GM18520 (cell line): ENCODE results near the gene MAP3K10.

Experiments used
- ATAC-seq: cut with Tn5 transposase; IDR thresholded peaks from one replicate; pipeline ENCODE4 v1.9.1; 2021; ENCODE audit not compliant: unreplicated experiment

MAP3K10 gene

DNA sequence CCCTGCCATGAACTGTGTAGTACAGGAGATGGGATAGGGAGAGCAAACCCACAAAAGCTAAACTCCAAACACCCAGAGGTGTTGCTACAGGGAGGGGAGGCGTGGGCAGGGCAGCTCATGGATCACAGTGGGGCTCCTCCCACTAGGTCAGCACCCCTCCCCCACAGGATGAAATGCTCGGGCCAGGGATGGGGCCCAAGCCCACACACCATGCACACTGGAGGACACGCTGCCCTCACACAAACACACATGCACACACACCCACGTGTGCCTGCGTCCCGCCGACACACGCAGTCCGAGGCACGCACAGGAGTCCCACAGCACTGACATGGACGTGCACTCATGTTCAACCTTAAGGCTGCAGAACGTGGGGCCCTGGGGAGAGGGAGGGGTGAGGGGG is 41.3 kb downstream of the MAP3K10 start:
- no peak for ATAC-seq

DNA sequence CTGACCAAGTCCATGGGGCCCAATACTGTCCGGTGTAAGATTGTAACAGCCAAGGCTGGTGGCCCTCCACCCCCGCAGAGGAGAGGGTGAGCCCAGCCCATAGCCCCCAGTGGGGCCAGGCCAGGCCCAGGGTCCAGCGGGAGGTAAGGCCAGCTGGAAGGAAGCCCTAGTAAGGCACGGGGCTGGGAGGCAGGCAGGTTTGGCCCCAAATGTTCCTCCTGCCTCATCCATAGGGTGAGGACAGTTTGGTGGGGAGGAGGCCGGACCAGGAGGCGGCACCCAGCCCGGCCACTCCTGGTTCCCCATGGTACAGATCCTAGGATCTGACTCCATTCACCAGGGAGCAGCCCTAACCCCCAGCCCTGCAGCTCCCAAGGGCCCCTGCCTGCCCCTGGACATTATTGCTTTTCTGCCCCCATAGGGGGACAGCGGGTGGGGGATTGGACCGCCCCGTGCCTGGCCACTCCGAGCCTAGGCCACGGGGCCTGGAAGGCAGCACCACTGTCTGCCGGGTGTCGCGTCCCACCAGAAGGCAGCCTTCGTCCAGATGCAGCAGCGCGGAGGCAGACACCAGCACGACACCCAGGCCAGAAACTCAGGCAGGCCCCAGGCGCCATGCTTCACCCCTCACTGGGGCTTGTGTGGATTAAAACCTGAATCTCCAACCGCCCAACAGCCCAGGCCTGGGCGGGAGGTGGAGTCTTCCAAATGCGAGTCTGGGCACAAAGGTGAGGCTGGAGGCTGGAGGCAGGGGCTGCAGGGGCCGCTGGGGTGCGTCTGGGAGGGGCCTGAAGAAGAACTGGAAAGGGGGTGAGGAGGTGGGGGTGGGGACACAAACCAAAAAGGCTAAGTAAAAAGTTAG is 42.0 kb downstream of the MAP3K10 start:
- no peak for ATAC-seq

DNA sequence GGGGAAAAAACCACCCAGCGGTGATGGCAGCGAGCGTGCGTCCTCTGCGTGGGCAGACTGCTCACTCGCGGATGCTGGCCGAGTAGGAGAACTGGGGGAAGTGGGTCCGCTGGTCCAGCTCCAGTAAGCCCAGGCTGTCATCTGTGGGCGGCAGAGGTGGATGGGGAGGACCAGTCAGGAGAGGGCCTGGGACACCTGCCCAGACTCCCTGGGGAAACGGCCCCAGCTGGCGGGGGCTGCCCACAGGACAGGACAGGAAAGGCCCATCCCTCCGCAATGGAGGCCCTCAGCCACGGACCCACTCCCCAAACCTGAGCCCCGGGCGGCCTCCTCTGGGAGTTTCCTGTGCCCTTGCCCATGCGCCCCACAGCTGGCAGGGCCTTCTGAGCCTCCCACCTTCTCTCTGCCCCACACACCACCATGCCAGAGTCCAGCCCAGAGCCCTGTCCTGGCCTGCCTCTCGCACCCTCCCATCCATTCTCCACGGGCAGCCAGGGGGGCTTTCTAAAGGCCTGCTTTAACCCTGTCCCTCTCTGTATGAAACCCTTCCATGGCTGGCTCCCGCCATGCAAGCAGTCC is 42.7 kb downstream of the MAP3K10 start:
- ATAC-seq: no peak

DNA sequence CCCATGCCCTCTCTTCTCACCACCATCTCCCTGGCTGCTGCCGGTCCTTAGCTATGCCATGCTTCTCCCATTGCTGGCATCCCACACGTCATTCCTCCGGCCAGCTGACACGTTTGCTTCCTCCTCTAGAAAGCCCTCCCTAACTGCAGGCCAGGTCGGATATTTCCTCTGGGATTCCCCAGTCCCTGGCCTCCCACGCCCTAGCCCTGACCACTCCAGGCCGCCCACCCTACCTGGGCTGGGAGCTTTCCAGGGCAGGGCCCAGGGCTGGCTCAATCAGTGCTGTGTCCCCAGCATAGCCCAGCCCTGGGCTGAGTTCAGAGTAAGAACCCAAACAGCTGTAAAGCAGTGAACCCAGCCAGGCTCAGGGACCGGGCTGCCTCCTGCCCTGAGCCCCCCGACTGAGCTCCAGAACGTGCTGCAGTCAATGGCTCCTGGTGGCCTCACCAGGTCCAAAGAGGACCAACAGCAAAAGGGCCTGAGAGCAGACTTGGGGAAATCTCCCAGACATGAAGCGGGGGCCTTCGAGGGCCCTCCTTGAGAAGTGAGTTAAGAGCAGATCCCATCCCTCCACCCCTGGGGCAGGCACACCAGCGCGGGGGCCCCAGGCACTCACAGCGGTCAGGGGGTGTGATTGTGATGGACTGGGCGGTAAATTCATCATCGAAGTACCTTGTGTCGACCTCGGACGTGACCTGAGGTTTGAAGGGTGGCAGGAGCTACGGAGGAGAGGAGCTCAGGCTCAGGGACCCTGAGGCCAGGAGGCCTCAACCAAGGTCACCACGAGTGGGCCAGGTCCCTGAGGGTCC is 43.4 kb downstream of the MAP3K10 start:
- ATAC-seq: no peak

DNA sequence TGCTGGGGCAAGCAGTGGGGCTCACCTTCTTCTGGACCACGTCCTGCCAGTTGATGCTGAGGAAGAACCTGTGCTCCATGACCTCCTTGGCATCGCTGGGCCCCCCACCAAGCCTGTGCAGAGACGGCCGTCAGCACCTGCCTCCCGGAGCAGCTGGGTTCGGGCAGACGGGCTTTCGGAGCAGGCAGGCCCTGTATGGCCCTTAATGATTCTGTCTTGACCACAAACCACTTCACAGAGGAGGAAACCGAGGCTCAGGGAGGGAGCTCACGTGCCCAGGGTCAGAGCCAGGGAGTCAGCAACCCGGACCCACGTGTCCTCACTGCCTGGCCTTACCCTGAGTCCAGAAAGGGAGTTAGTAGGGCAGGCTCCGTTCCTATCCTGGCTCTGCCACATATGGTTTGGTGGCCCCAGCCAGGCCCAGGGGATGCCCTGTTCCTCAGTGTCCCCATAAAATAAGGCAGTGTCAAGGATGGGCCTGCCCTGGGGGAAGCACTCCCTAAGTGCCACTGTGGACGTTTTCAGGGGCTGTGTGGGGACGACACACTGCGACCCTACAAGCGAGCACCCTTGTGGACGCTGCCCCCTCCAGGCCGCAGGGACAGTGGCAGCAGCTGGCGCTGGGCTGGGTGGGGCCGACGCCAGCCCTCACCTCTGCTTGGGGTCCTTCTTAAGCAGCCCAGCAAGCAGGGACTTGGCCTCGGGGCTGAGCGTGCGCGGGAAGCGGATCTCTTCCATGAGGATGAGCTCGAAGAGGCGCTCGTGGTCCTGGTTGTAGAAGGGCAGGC is 44.2 kb downstream of the MAP3K10 start:
- ATAC-seq: no peak

- no peak for ATAC-seq
These were observed 44.8 kb downstream of the MAP3K10 start for GRCh38 chr19:40236026-40236355.

- ATAC-seq: no peak
These were observed 45.1 kb downstream of the MAP3K10 start for GRCh38 chr19:40236366-40236765.

- no peak for ATAC-seq
These were observed 46.6 kb downstream of the MAP3K10 start for GRCh38 chr19:40237791-40238190.

DNA sequence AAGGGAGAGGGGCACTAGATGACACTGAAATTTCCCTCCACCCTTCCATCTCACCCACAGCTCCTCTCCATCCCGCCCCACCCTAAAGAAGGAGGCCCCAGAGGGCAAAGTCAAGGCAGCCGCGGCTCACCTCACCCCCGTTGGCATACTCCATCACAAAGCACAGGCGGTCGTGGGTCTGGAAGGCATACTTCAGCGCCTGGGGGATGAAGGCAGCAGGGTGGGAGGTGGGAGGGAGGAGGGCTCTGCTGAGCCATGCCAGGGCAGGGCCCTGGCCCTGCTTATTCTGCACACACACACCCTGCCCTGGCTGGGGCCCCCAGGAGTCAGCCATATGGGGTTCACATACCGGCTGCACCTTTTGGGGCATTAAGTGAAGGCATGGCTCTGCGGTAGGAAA is 47.5 kb downstream of the MAP3K10 start:
- ATAC-seq: no peak

DNA sequence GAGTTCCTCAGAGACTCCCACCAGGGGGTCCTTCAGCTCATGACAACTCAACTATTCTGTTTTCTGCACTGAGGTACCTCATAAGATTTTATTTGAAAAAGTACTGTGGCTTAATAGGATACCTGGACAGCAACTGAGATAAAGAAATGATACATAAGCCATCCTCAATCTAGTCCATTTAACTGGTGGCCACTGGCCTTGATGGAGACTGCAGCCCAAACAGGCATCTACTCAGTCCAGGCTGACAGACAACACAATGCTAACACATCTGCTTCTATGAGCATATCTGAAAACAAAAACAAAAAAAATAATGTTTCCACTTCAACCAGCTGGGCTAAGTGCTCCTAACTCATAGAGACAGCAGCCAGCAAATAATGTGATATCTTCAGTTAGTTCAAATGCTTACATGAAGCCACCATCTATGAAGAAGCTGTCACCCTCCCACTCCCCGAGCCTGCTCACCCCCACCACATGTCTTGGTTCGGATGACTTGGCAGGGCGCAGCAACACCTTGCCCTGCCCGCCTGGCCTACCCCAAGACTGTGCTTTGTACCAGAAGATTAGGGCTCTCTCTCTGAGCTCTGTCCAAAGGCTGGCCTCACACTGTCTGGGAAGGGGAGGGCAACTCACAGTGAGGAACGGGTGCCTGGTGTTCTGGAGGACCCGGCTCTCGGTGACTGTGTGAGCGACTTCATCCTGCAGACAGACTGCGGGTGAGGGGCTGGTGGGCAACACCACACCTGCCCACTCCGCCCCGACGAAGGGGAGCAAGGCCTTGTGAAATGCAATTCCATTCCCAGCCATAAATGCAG is 48.4 kb downstream of the MAP3K10 start:
- ATAC-seq: no peak

DNA sequence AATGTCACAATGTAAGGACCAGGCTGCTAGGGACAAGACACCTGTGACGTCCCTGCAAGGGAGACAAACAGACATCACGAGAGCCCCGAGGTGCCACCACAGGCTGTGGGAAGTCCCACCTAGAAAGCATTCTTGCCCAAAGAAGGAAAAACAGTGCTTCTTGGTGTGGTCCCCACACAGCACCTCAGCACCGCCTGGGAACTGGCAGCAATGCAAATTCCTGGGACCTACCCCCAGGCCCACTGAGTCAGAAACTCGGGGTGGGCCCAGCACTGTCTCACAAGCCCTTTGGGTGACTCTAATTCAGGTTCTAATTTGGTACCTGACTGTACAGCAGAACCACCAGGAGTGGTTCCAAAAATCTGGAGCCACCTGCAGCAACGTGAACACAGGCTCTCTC is 49.1 kb downstream of the MAP3K10 start:
- ATAC-seq: no peak

GRCh38 chr19:40241125-40241808 is 50.0 kb downstream of the MAP3K10 start:
- ATAC-seq: no peak

GRCh38 chr19:40241809-40242384 is 50.7 kb downstream of the MAP3K10 start:
- ATAC-seq: no peak

- no peak for ATAC-seq
These were observed 51.3 kb downstream of the MAP3K10 start for GRCh38 chr19:40242480-40242879.

DNA sequence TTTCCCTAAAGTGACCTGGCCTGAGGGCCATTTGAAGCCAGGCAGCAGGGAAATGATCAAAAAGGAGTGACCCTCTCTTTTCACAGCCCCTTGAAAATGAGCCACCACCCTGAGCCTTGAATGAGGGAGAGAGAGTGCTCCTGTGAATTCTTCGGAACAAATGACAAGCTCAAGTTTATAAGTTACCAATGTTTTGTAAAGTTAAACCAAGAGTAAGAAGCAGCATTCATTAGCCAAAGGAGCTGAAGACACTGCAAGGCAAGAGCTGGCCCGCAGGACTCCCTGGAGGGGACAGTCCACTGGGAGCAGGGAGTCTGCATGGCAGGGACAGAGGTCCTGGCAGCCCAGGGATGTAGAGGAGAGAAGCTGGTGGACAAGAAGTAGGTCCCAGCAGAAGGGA is 52.0 kb downstream of the MAP3K10 start:
- ATAC-seq: no peak

DNA sequence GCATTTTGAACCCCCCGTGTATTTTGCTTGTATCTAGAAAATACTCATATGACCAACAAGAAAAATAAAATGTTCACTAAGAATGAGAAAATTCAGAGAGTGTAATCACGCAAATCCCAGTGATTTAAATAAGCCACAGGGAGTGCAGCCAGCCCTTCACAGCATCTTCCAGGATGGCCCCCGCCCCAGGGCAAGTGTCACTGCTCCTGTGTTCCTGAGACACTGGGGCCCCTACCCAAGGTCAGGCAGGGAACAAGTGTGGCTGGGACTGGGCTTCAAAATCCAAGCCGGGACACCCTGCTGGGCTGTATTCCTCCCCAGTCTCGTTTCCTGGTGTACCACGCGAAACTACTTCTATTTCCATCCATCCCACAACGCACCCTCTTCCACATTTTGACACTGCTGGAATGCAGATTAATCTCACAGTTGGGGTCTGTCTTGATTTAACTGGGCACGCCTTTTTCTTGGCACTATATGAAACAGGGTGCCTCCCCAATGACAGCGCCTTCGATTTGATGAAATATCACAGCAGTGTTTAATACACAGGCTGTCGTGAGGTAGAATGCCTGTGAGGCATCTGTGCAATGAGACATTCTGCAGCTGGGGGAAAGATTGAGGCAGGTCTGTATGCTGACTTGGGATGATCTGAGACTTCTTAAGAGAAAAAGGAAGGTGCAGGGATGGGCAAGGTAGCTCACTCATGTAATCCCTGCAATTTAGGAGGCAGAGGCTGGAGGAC is 53.5 kb downstream of the MAP3K10 start:
- ATAC-seq: no peak

- no peak for ATAC-seq
These were observed 54.4 kb downstream of the MAP3K10 start for GRCh38 chr19:40245506-40246128.
